ENCODE results near the gene DEFB110. TPM values are rescaled to one million over a fixed set of nuclear protein-coding genes. Genes with fewer than 3 reads are reported as not detected.

The DEFB110 gene
- polyA plus RNA-seq (ENCODE audit: insufficient read length in 4 of 4): not detected

GRCh38 chr6:50021894-50022293 is at the start of gene DEFB110:
DEFB110 (minus strand) TSS chr6:50021994; CDS start chr6:50021935, 59 bp downstream.
- no peak for DNase-seq (ENCODE audit: low read depth in 4 of 4, low spot score in 3 of 4)

DNA sequence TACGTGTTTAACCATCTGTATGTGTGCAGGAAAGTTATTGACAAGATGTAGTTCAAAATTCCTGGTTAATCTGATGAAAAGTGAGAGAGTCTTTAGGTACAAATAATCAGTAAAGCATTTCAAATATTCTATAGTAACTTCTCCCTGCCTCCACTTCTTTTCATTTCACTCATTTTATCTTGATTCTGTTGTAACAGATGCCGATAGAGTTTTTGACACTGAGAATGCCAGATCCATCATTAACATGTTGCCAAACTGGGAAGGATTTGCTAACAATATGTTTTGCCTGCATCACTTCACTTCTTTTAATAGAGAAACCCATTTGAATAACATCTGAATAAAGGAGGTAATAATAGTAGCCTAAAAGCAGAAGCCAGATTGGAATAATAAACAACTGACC is 48.3 kb upstream of the DEFB110 start:
- DNase-seq (ENCODE audit: low read depth in 4 of 4, low spot score in 3 of 4): no peak

- DNase-seq (ENCODE audit: low read depth in 4 of 4, low spot score in 3 of 4): no peak
These were observed 40.3 kb upstream of the DEFB110 start for GRCh38 chr6:50062051-50062450.

DNA sequence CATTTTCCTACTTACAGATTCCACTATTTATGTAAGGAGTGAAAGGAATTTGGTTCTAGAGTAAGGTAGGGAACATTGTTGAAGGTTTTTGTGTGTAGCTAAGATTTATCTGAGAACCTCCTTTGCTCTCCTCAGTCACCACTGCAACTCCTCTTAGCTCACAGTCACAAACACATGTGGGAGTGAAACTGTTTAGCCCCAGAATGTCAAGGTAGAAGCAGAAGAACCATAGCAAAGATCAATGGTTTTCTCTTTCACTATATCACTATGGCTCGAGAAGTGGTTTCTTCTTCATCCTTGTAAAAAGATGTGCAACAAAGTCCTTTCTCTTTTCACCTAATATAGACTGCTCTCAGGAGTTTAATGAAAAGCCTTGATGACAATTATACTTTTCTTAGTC is 34.4 kb upstream of the DEFB110 start:
- no peak for DNase-seq (ENCODE audit: low read depth in 4 of 4, low spot score in 3 of 4)

DNA sequence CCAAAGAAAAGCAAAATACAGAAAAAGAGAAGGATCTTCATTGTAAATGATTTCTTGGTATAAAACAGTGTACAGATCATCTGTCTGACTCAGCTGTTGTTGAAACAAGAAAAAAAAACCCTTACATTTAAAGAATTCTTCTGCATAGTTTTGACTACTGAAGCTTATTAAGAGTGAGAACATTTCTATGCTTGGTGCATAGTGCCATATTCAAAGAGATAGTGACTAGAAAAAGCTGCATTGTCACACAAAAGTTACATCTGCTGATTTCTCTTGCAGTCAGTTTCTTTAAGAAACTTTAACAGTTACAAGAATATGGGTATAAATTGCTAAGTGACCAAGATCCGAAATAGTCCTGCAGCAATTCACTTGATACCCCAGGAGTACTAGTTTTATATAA is 28.0 kb upstream of the DEFB110 start, which contains the start of gene DEFB112:
Gene DEFB112, minus strand, starts transcription at position 101 of the 400 bp plus-strand sequence. Its CDS starts 60 bp downstream, at position 41.
- DNase-seq (ENCODE audit: low read depth in 4 of 4, low spot score in 3 of 4): no peak

DNA sequence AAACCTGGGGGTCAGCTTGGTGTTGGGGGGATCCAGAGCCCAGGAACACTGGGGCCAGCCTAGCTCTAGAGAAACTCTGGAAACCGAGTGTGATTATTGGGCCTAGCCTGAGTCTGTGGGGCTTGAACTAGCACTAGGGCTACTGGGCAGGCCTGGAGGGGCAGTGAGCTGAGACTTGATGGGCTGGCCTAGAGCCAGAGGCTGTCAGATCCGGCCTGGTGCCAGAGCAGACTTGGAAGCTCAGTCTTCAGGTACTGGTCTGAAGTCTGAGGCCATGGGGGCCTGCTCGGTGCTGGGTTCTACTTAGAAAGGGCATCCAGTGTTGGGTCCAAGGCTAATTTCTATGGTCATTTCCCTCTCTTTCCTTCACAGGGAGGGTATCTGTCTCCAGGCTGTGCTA is 25.2 kb upstream of the DEFB110 start:
- DNase-seq (ENCODE audit: low read depth in 4 of 4, low spot score in 3 of 4): no peak

- no peak for DNase-seq (ENCODE audit: low read depth in 4 of 4, low spot score in 3 of 4)
These were observed 9.2 kb upstream of the DEFB110 start for GRCh38 chr6:50030777-50031562.

- no peak for DNase-seq (ENCODE audit: low read depth in 4 of 4, low spot score in 3 of 4)
These were observed 8.6 kb upstream of the DEFB110 start for GRCh38 chr6:50030350-50030749.

DNA sequence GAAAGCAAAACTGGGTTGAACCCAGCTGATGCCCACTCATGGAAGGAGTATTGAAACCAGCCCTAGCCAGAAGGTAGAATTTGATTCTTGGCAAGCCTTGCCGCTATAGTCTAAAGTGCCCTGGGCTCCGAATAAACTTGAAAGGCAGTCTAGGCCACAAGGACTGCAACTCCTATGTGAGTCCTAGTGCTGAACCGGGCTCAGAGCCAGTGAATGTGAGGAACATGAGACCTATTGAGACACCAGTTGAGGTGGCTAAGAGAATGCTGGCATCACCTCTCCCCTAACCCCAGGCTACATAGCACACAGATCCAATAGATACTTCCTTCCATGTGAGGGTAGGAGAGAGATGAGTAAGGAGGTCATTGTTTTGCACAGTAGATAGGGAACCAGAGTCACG is 3.5 kb upstream of the DEFB110 start:
- DNase-seq (ENCODE audit: low read depth in 4 of 4, low spot score in 3 of 4): no peak

GRCh38 chr6:50007819-50008218 is 14.0 kb downstream of the DEFB110 start:
- no peak for DNase-seq (ENCODE audit: low read depth in 4 of 4, low spot score in 3 of 4)

DNA sequence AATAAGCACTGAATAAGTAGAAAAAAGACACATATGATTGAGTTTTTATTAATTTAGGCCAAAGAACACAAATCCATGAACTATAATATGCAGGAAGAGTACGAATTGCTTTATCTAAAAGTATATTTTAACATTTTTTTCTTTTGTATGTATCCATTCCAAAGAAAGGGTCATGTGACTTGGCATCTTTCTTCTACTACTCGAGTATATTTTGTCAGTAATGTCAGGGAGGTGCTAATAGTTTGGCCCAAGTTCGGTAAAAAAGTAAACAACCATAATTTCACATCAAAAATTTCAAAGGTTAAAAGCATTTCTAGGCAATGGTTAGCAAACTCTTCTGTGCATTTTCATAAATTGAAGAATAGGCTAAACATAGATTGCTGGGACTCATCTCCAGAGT is 18.7 kb downstream of the DEFB110 start:
- no peak for DNase-seq (ENCODE audit: low read depth in 4 of 4, low spot score in 3 of 4)

DNA sequence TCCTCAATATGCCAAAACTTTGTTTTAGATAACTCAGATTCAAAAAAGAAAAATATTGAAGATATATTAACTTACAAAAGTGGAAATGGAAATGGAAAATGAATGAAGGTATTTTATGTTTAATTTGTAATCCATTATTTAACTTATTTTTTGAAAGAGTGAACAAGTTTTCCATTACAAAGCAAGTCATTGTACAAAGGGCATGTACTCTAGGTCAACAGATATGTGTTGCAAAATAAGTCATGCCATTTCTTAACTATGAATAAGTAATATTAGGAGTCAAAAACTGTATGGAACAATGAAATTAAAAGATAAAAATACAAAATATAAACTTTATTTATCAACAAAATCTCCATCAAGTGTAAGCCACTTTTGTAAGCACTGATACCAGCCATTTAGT is 26.5 kb downstream of the DEFB110 start:
- DNase-seq (ENCODE audit: low read depth in 4 of 4, low spot score in 3 of 4): no peak

DNA sequence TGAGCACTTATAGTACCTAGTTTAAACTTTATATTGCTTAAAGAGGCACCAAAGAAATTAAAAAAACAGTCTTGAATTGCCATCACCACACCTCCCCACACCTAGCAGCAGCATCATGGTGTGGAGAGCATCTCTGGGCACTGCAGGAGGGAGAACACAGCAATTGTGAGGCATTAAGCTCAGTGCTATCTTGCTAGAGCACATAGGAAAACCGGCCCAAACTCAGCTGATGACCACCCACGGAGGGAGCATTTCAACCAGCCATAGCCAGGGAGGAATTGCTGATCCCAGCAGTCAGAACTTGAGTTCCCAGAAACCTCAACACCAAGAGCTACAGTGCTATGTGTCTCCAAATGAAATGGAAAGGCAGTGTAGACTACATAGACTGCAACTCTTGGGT is 32.9 kb downstream of the DEFB110 start:
- DNase-seq (ENCODE audit: low read depth in 4 of 4, low spot score in 3 of 4): no peak

- no peak for DNase-seq (ENCODE audit: low read depth in 4 of 4, low spot score in 3 of 4)
These were observed 34.0 kb downstream of the DEFB110 start for GRCh38 chr6:49987749-49988148.

- no peak for DNase-seq (ENCODE audit: low read depth in 4 of 4, low spot score in 3 of 4)
These were observed 35.2 kb downstream of the DEFB110 start for GRCh38 chr6:49986551-49986950.

GRCh38 chr6:49982046-49982445 is 39.7 kb downstream of the DEFB110 start:
- DNase-seq (ENCODE audit: low read depth in 4 of 4, low spot score in 3 of 4): no peak

- no peak for DNase-seq (ENCODE audit: low read depth in 4 of 4, low spot score in 3 of 4)
These were observed 40.9 kb downstream of the DEFB110 start for GRCh38 chr6:49980898-49981297.

GRCh38 chr6:49979584-49979983 is 42.2 kb downstream of the DEFB110 start:
- DNase-seq (ENCODE audit: low read depth in 4 of 4, low spot score in 3 of 4): no peak

DNA sequence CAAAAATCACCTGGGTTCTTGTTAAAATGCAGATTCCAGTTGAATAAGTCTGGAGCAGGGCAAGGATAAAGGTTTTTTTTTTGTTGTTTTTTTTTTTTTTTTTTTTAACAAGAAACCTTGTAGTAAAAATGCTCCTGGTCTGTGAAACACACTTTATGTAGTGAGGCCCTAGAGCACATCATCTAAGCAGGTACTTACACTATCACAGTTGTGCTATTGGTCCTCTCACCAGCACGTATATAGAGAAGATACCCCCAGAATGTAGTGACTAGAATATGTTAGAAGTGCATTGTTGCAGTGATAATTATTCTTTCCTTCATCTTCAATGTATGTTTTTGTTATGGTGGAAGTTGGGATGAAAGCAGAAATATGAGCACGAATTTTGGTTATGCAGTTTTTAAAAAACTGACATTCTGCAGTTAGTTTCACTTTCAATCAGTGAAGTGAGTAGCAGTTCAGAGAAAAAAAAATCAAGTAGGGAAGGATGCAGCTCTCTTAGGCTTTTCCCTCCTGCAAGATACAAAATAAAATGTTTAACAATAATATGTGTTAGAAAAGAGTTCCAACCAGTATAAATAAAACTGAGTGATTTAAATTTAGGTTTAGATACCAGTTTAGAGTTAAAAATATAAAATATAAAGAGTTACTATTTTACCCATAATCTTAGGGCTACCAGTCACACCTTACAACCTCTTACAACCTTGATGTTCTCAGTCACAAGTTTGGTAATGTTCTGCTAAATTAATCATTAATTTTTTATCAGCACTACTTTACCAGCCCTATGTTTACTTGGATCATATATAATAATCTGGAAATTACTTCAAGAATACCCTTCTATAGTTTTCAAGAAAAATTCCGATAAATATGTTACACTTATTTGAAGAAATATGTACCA is 43.2 kb downstream of the DEFB110 start:
- no peak for DNase-seq (ENCODE audit: low read depth in 4 of 4, low spot score in 3 of 4)

DNA sequence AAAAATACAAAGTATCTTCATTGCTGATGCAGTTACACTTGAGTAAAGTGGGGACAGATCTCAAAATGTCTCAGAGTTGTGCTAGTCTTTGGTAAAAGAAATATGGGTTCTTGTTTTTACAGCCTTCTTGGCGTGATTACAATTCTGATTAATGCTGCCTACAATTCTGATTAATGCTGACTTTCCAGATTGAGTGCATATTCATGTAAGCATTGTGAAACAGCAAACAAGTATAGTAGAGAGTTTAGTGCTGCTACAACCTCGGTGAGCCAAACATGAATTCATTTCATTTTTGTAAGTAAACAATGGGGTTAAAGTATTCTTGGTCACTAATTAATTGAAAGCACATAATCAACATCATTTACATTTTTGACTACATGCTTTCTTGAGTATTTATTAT is 52.2 kb downstream of the DEFB110 start, which contains the start of gene DEFB113:
Gene DEFB113, minus strand, starts transcription at position 21 of the 400 bp plus-strand sequence. Its CDS starts 0 bp downstream, at position 21.
- no peak for DNase-seq (ENCODE audit: low read depth in 4 of 4, low spot score in 3 of 4)

All from left renal pelvis (tissue), 4 donors.